Head of caudate nucleus (tissue), 42 donors: ENCODE results near the gene SPATA45.
"Not testable (repeated sequence)": the region's sequence is repeated elsewhere in the genome, so short reads cannot be mapped to it uniquely, and the experiment has no call there.

Experiments used
- DNase-seq, 42 donors: peaks; one replicate each; pipeline versions ENCODE4 v3.0.0 to v3.0.0-alpha.2; 2020 to 2021; ENCODE audit warnings: mixed read lengths in 7 of 42
- intact Hi-C: fragments of 100-400 bp; cut with DNase I; formaldehyde crosslinking; loops from one replicate; pipeline ENCODE4 v1.15.0; 2022

SPATA45 gene

GRCh38 chr1:212833211-212834207 lies 13.9 kb downstream of the SPATA45 start:
- intact Hi-C loops = not testable (repeated sequence)
- DNase-seq = peak in 1 of 42 donors; percentile 12

GRCh38 chr1:212828395-212828794 lies 19.1 kb downstream of the SPATA45 start:
- no peak for DNase-seq
- intact Hi-C loops = no loop called here

GRCh38 chr1:212827831-212828278 lies 19.6 kb downstream of the SPATA45 start:
- intact Hi-C loops = no loop called here
- peak in 1 of 42 donors; percentile 2 for DNase-seq

- peak in 1 of 42 donors; percentile 2 for DNase-seq
- intact Hi-C loops = no loop called here
Measured at GRCh38 chr1:212827171-212827776, 20.2 kb downstream of the SPATA45 start.

- peak in 1 of 42 donors; percentile 18 for DNase-seq
- intact Hi-C loops = no loop called here
Measured at GRCh38 chr1:212825798-212826452, 21.5 kb downstream of the SPATA45 start.

GRCh38 chr1:212824201-212824600 lies 23.2 kb downstream of the SPATA45 start:
- intact Hi-C loops = no loop called here
- DNase-seq = peak in 1 of 42 donors; percentile 16

GRCh38 chr1:212822956-212823355 lies 24.5 kb downstream of the SPATA45 start:
- DNase-seq = peak in 1 of 42 donors; percentile 9
- intact Hi-C loops = no loop called here

- DNase-seq = peak in 1 of 42 donors; percentile 1
- intact Hi-C loops = no loop called here
Measured at GRCh38 chr1:212820969-212821368, 26.5 kb downstream of the SPATA45 start.

- intact Hi-C loops = loop anchor here (10.0 kb wide), 1 partner anchor 175 kb away; no protein-coding TSS in a partner anchor
- no peak for DNase-seq
Measured at GRCh38 chr1:212819726-212820125, 27.7 kb downstream of the SPATA45 start.

- intact Hi-C loops = loop anchor here (10.0 kb wide), 1 partner anchor 178 kb away; no protein-coding TSS in a partner anchor
- no peak for DNase-seq
Measured at GRCh38 chr1:212816567-212817278, 30.7 kb downstream of the SPATA45 start.

GRCh38 chr1:212814537-212815334 lies 32.7 kb downstream of the SPATA45 start:
- intact Hi-C loops = loop anchor here (10.0 kb wide), 1 partner anchor 180 kb away; no protein-coding TSS in a partner anchor
- DNase-seq = peak in 16 of 42 donors; percentile 15 to 75 (median 44)

GRCh38 chr1:212805767-212806166 lies 41.7 kb downstream of the SPATA45 start:
- no peak for DNase-seq
- intact Hi-C loops = no loop called here

GRCh38 chr1:212797681-212798080 lies 49.8 kb downstream of the SPATA45 start:
- peak in 6 of 42 donors; percentile 12 to 56 (median 19) for DNase-seq
- intact Hi-C loops = no loop called here

- intact Hi-C loops = no loop called here
- DNase-seq = peak in 5 of 42 donors; percentile 15 to 60 (median 29)
Measured at GRCh38 chr1:212794561-212795014, 52.9 kb downstream of the SPATA45 start.

GRCh38 chr1:212792396-212792908 lies 55.0 kb downstream of the SPATA45 start:
- DNase-seq = no peak
- intact Hi-C loops = no loop called here

GRCh38 chr1:212791676-212792395 lies 55.6 kb downstream of the SPATA45 start, which contains the start of the genes NSL1 and TATDN3:
Gene NSL1 (minus strand): TSS chr1:212791777. CDS start chr1:212791763, 14 bp downstream.
Gene TATDN3 (plus strand): TSS chr1:212791894. CDS start chr1:212791922, 28 bp downstream.
- intact Hi-C loops = no loop called here
- DNase-seq = peak; percentile 72 to 96 (median 91)
